Fibroblast of skin of abdomen (primary cell): ENCODE results near the gene ARHGDIA.
A peak's percentile ranks its signal among the peaks of the same experiment; 100 is the strongest.

Source experiments
- DNase-seq: peaks from one replicate; pipeline ENCODE4 v3.0.0-alpha.2; 2013

The ARHGDIA gene

DNA sequence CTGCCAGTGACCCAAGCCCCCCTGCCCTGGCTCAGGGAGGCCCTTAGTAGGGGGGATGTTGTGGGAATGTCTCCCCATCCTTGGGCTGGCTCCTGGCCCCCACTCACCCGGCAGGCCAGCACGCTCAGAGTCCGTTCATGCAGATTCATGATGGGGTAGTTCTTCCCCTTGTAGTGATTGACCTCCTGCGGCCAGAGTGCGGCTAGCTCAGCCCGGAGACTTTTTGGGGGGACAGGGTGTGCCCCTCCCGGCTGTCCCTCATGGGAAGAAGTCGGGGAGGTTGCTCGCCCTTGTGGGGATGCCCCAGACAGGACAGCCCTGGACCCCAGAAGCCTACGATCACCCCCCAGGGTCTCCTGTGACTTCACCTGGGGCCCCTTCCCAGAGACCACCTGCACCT is 34.9 kb upstream of the ARHGDIA start:
- no peak for DNase-seq

DNA sequence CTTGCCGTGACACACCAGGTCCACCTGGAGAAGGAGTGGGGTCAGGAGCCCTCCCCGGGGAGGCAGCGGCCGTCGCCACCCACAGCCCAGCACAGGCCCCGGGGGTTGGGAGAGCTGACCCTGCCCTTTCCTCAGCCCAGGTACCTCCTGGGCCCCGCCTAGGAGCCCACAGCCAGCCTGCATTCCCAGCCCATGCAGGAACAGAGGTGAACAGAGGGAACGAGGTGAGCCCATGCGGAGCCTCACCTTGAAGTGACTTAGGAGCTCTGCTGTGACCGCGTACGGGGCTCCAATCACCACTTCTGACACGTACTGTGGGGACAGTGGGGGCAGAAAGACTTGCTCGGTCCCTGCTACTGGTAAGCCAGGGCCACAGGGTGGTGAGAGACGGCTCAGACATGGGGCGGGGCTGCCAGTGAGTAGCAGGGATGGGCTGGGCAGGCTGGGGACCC is 34.3 kb upstream of the ARHGDIA start:
- DNase-seq = no peak

DNA sequence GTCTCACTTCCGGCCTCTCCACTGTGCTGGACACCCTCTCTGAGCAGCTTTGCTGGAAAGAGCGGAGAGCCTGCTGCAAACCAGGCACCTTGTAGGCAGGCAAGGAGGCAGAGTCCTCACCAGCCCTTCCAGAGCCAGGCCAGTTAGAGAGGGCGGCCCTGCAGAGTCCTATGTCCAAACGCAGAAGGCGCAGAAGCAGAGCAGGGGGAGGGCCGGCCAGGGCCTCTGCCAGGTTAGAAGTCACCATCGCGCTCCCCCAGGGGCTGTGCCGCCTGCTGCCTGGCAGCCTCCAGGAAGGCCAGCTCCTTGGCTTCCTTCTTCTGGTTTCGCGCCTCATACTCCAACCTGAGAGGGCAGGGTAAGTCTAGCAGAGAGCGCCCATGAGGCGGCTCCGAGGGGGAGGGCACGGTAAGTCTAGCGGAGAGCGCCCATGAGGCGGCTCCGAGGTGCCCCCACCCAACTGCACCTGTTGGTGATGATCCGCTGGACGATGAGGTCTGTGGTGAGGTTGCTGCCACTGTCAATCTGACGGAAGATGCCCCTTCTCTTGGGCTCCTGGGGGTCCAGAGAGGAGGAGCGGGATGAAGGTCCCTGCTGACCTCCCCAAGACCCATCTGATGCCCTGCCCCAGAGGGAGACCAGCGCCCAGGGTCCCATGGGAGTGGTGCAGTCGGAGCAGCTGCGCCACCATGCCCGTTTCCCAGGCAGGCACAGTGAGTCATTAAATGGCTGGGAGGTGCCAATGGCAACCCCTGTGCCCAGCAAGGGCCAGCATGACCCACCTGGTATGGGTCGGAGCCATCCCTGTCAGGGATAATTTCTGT is 33.7 kb upstream of the ARHGDIA start:
- DNase-seq = no peak

DNA sequence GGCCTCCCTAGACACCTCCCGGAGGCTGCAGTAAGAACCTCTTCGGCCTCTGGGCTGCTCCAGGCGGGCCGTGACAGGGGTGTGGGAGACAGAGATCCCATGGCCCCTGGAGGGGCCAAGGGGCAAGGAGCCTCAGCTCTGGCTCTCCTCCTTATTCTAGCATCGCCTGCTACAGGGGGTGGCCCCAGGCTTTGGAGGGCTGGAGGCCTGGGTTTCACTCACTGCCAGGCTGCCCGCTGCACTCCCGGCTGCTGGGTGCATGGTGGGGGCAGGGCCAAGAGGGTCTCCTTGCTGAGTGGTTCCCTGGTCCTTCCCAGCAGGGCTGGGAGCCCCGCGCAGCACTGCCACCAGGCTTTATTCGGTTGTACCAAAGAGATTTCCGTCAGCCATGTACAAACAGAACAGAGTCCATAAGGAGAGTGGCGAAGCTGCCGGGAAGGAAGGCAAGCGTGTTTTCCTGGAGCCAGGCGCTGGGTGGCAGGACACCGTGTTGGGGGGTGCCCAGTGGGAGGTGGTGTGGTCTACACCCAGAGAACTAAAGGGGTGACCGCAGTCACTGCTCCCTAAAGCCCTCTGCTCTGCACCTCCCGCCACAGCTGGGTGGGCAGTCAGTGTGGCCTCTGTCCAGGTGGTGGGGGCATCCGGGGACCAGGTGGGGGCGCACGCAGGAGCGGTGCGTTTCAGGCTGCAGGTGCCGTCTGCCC is 32.9 kb upstream of the ARHGDIA start:
- DNase-seq = no peak

DNA sequence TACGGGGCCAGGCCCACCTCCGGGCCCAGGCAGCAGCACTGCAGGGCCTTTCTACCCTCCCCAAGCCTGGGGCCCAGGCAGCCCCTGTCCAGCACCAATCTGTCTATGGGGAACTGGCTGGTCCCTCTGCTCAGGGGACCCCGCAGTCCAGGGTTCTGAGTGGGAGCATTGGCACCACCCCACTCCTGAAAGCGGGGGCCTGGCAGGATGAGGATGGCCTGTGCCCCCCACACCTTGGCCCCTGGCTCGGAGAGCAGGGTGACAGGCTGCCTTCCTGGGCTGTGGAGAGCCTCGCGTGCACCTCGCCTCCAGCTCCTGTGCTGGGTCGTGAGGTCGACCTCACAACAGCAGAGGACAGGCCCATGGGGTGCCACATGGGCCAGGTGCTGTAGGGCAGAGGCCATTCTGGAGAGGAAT is 32.3 kb upstream of the ARHGDIA start:
- no peak for DNase-seq

DNA sequence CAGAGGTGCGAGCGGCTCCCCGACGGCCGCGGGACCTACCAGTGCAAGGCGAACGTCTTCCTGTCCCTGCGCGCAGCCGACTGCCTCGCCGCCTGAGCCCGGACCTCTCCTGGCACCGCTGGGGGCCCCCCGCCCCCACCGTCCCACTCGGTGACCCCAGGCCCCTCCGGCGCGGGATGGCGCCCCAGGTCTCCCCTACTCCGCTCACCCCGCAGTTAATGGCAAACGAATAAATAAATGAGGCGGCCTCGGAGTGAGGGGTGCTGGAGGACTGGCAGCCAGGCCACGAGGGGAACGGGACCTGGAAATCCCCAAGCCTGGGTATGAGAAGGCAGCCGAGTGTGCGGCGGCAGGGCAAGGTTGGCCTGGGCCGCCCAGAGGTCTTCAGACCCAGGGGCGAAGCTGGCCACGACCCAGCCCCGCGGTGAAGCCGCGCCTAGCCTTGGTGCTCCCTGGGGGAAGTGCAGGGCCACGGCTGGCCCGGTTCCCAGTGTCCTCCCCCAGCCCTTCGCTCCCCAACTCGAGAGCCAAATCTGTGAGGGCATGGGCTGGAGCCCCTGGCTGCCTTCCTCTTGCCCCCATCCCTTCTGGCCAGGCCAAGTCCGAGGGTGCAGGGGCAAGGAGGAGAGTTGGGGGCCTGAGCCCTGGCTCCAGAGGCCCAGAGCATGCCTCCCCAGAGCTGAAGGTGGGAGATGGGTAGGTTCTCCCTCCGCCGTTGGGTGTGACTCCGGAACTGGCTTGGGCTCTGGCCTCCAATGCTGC is 31.7 kb upstream of the ARHGDIA start:
- DNase-seq = no peak

DNA sequence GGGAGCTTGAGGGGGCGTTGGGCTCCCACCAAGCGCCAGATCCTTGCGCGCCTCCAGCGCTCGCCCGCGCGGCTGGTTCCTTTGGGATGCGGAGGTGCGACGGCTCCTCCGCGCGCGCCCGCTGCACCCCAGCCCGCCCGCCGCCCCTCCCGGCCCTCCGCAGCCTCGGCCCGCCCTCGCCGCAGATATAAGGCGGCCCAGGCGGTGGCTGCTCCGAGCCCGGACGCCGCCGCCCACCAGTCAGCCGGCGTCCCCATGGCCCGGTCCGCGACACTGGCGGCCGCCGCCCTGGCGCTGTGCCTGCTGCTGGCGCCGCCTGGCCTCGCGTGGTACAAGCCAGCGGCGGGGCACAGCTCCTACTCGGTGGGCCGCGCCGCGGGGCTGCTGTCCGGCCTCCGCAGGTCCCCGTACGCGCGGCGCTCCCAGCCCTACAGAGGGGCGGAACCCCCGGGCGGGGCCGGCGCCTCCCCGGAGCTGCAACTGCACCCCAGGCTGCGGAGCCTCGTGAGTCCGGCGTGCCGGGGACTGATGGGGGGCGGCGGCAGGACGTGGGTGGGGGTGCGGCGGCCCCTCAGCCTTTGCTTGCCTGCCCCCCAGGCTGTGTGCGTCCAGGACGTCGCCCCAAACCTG is 31.0 kb upstream of the ARHGDIA start, which contains the start of gene NPB:
Gene NPB (plus strand): TSS at position 216 of the 630 bp plus-strand sequence. CDS start 40 bp downstream, at position 256.
- DNase-seq = no peak

DNA sequence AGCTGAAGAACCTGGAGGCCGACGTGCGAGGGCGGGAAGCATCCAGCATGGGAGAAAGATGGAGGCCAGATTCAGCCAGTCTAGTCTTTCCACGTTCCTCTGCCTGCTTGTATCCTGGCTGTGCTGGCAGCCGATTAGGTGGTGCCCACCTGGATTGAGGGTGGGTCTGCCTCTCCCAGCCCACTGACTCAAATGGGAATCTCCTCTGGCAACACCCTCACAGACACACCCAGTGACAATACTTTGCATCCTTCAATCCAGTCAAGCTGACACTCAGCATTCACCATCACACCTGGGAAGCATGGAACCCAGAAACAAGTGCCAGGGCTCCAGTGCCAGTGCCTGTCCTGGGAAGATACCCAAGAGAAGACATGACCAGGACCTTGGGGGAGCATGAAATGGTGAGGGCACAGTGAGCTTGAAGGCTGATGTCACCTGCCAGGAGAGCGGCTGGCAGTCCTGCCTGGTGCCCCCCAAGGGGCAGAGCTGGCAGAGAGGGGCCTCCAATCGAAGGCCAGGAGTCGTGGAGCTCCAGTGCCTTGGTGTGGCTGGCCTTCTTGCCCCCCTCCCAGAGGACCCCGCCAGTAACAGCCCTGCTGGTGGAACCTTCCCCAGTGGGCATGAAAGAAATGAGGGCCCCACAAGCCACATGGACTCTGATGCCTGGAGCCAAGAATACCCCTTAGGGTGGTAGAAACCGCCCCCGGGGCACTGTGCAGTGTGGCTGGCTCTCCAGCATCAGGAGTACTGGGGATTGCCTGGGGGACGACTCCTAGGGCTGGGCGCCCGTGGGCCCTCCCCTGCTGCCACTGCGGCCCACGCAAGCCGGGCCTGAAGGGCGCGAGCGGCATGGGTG is 30.3 kb upstream of the ARHGDIA start:
- DNase-seq = no peak

DNA sequence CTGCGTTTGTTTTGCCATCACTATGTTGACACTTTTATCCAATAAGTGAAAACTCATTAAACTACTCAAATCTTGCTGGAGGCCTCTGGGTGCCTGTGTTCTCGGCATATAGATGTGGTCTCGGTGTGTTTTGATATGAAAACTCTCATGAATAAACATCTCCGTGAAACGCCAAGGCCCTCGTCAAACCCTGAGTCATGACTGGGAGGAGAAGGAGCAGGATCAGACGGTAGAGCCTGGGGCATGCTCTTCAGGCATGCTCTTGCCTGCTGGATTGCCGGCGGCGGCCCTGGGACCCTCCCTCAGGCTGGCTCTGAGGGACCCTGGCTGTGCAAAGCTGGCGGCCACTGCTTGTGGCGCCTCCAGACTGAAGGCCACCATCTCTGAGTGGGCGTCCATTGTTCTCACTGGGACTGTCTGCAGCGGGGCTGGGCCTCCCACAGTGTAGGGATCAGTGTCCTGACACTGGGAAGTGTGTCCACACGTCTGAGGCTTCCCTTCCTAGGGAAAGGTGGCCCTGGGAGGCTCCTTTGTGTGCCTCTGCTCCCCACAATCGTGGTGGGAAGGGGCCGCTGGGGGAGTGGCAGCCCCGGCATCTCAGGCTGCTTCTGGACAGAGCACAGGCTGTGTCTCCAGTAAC is 29.2 kb upstream of the ARHGDIA start:
- no peak for DNase-seq

DNA sequence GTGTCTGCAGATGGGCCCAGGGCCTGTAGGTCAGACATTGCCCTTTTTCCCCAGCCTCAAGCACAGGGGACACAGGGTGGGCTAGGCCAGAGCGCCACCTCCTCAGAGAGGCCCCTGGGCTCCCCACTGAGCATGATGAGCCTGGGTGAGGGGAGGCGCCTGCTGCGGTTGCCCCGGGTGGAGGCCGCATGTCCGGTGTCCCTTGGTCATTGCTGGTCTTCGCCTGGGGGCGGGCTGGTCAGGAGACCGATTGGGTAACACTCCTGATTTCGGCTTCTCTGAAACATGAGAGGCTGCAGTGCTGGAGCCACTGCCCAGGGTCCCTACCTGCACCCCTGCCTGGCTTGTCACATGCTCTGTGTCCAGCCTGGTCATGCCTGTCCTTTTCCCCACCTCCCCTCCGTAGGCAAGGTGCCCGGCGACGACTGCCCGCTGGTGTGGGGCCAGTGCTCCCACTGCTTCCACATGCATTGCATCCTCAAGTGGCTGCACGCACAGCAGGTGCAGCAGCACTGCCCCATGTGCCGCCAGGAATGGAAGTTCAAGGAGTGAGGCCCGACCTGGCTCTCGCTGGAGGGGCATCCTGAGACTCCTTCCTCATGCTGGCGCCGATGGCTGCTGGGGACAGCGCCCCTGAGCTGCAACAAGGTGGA is 28.5 kb upstream of the ARHGDIA start:
- no peak for DNase-seq

DNA sequence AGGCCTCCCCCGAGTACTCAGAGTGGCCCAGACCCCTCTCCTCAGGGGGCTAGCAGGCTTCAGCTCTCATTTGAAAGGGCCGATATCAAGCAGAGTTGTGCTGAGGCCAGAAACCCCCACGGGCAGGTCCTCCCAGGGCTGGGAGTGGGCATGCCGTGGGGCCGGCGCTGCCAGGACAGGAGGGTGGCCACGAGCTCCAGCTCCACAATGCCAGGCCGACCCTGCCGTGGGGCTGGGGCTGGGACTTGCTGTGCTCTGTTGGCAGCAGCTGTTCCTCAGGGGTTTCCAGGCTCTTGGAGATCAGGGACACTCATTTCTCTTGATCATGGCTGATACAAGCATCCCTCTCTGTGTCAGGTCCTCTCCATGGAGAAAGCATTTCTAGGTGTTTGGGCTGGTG is 27.7 kb upstream of the ARHGDIA start:
- DNase-seq = no peak

DNA sequence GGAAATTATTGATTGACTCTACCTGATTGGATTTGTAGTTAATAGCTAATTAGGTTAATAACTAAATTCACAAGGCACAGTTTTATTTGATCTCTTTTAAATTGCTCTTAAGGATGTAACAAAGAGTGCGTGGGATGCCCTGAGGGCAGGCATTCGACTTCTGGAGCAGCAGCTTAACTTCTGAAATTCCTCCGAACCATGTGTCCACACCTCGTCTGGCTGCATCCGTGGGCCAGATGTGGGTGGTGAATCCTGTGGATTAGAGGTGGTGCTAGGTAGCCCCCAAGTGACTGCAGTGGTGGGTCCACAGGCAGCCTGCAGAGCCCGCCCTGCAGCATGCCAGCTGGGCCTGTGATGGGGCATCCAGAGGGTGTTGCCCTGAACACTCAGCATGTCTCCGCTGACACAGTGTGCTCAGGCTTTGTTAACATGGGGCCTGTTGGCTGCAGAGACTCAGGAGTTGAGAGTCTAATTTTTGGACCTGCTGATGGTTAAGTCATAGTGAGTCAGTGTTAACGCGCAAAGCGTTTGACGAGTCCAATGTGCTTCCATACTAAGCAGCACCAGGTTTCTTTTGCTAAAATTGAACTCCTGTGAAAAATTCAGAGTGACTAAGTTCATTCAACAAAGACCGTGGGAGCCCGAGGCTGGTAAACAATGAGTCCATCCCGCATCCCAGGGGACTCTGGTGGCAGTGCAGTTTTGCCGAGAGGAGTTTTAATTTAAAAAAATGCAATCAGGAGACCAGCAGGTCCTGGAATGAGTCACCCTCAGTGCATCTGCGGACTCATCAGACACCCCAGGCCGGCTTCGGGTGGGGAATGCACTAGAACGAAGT is 27.1 kb upstream of the ARHGDIA start:
- peak; percentile 85 for DNase-seq

DNA sequence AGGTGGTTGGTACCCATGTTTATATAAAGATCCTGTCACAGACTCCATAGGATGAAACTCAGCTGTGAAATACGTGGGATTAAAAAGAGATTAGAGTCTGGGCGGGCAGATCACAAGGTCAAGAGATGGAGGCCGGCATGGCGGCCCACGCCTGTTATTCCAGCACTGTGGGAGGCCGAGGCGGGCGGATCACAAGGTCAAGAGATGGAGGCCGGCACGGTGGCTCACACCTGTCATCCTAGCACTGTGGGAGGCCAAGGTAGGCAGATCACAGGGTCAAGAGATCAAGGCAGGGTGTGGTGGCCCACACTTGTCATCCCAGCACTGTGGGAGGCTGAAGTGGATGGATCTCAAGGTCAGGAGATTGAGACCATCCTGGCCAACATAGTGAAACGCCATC is 24.3 kb upstream of the ARHGDIA start:
- no peak for DNase-seq

DNA sequence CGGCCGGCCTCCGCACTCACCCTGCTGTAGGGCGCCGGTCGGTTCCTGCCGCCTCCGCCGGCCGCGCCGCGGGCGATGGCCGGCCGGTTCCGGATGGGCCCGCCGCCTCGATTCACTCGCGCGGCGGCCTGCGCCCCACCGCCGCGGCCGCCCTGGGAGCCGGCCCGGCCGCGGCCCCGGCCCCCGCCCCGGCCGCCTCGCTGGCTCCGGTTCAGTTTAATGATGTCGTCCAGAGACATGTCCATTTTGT is 20.1 kb upstream of the ARHGDIA start:
- DNase-seq = no peak

DNA sequence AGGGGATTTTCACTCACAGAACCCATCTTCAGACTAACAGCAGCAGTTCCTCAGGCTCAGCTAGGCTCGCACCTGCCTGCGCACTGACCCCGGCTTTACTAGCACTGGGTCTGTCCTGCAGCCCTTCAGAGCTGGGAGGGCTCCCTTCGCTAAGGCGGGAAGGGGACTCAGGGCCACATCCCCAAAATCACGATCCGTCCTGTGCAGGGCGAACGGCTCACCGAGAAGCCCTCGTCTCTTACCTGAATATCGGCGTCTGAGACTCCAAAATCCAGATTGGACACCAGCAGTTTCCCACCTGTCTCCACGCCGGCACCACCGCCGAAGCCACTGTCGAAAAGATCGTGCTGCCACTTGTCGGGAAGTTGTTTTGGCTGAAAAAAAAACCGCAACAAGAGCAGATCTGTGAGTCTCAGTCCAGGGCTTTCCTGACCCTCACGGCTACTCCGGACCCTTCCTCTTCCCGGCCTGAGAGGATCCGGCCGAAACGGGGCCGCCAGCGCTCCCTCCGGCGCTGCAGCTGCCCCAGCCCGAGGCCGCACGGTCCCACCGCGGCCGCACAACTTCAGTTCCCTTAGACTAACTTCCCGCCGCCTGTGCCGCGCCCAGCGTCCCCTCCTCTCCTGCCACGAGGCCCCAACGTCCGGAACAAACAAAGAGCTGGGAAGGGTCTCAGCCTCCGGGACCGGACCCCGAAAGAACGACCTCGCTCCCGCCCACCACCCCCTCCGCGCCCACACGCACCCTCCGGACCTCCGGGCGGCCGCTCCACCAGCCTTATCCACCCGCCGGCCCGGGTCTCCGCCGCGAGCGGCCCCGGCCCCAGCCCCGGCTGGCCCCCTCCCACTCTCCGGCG is 19.5 kb upstream of the ARHGDIA start:
- no peak for DNase-seq

DNA sequence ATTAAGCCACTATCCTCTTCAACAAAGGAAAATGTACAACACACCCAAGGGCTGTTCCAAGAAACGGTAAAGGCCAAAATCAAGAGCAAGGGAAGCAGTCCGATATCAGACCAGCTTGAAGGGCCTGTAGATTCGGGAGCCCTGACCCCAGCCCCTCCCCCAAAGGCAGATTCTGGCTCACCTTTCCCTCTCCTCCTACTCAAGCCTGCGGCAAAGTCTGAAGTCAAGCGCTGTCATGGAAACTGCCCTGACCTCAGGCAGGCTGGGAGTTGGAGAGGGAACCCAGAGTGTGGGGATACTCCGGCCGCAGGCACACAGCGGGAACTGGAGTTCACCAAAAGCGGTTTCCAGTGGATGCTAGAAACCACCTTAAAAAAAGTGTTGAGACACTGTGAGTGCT is 18.5 kb upstream of the ARHGDIA start:
- DNase-seq = no peak

DNA sequence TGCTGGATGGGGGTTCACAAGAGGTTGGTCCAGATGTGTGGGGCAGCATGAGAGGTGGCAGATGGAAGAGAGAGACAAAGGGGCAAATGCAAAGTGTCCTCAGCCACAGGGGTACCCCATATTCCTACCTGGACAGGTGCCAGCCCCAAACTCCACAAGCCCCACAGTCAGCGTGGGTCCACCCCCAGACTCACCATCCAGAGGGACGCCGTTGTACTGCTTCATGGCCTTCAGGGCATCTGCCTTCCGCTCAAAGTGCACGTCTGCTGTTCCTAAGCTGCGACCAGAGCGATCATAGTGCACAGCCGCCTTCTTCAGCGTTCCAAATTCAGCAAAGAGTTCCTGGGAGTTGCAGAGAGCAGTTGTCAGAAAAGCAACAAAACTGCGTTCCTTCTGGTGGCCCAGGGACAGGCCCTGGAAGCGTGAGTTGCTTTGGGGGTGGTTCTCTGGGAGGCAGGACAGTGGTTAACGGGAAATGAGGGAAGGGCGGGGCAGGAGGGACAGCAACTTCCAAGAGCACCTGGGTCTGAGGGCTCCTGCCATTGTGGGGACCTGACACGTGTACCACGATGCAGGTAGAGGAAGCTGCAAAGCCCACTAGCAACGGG is 18.0 kb upstream of the ARHGDIA start:
- no peak for DNase-seq
